Kidney epithelial cell (primary cell): ENCODE measurements around the gene TMEM114. TPM values are rescaled to one million over a fixed set of nuclear protein-coding genes. Genes with fewer than 3 reads are reported as not detected.

Experiments
- DNase-seq: peaks from one replicate; pipeline ENCODE4 v3.0.0-alpha.2; 2010; ENCODE audit warnings: low read depth
- H3K27me3 ChIP-seq: 2 replicates; pipeline ENCODE4 v1.6.0; 2011; ENCODE audit warnings: low read length; ENCODE audit not compliant: control insufficient read depth, insufficient read depth
- H3K36me3 ChIP-seq: 2 replicates; pipeline ENCODE4 v1.5.1; 2011; ENCODE audit warnings: low read length; ENCODE audit not compliant: control insufficient read depth, insufficient read depth
- H3K4me3 ChIP-seq: 2 replicates; pipeline ENCODE4 v1.5.1; 2011; ENCODE audit warnings: low read depth, mild to moderate bottlenecking, control low read depth, low read length
- total RNA-seq: library from RNA; depleted of rRNA; stranded (reverse); fragments of >200 nt; gene quantifications from 2 replicates; pipeline ENCODE4 v1.2.3, GENCODE V29; 2015
- TF ChIP-seq, protein P1 (sequence below): IDR thresholded peaks from 2 replicates; pipeline ENCODE4 v1.5.1; 2011; ENCODE audit warnings: mild to moderate bottlenecking, moderate library complexity, low read length, control low read depth, inconsistent platforms; ENCODE audit not compliant: insufficient read depth, poor library complexity, severe bottlenecking

Gene TMEM114
- total RNA-seq, 1 donor from 2014 or later: not detected

- H3K4me3 ChIP-seq: no peak overlapping the region
- H3K36me3 ChIP-seq: no peaks in the 10 kb centered on the region
- no peak for DNase-seq
- H3K27me3 ChIP-seq: peaks cover 2% of the 10 kb centered on the region
- TF ChIP-seq, protein P1, sequence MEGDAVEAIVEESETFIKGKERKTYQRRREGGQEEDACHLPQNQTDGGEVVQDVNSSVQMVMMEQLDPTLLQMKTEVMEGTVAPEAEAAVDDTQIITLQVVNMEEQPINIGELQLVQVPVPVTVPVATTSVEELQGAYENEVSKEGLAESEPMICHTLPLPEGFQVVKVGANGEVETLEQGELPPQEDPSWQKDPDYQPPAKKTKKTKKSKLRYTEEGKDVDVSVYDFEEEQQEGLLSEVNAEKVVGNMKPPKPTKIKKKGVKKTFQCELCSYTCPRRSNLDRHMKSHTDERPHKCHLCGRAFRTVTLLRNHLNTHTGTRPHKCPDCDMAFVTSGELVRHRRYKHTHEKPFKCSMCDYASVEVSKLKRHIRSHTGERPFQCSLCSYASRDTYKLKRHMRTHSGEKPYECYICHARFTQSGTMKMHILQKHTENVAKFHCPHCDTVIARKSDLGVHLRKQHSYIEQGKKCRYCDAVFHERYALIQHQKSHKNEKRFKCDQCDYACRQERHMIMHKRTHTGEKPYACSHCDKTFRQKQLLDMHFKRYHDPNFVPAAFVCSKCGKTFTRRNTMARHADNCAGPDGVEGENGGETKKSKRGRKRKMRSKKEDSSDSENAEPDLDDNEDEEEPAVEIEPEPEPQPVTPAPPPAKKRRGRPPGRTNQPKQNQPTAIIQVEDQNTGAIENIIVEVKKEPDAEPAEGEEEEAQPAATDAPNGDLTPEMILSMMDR: no peak
Measured at GRCh38 chr16:8605554-8605953, 15.2 kb upstream of the TMEM114 start.

GRCh38 chr16:8600144-8600775, 9.9 kb upstream of the TMEM114 start:
- TF ChIP-seq, protein P1: no peak
- DNase-seq: no peak
- no peaks in the 10 kb centered on the region for H3K27me3 ChIP-seq

GRCh38 chr16:8596581-8596980, 6.3 kb upstream of the TMEM114 start:
- no peak for DNase-seq
- TF ChIP-seq, protein P1: no peak
- peaks cover 2% of the 10 kb centered on the region for H3K27me3 ChIP-seq
- no peak overlapping the region for H3K4me3 ChIP-seq
- H3K36me3 ChIP-seq: no peaks in the 10 kb centered on the region

More at GRCh38 chr16:8600144-8600775, 9.9 kb upstream of the TMEM114 start:
- no peaks in the 10 kb centered on the region for H3K36me3 ChIP-seq
- H3K4me3 ChIP-seq: no peak overlapping the region

- H3K4me3 ChIP-seq: no peak overlapping the region
- H3K27me3 ChIP-seq: peaks cover 4% of the 10 kb centered on the region
- DNase-seq: no peak
- H3K36me3 ChIP-seq: no peaks in the 10 kb centered on the region
- TF ChIP-seq, protein P1: no peak
Measured at GRCh38 chr16:8595783-8596182, 5.5 kb upstream of the TMEM114 start.

- H3K27me3 ChIP-seq: peaks cover 19% of the 10 kb centered on the region
- H3K4me3 ChIP-seq: no peak overlapping the region
- no peaks in the 10 kb centered on the region for H3K36me3 ChIP-seq
- no peak for DNase-seq
- TF ChIP-seq, protein P1: no peak
Measured at GRCh38 chr16:8594149-8594666, 3.9 kb upstream of the TMEM114 start.

GRCh38 chr16:8591451-8591850, 1.1 kb upstream of the TMEM114 start:
- peaks cover 33% of the 10 kb centered on the region for H3K27me3 ChIP-seq
- no peak overlapping the region for H3K4me3 ChIP-seq
- TF ChIP-seq, protein P1: no peak
- H3K36me3 ChIP-seq: no peaks in the 10 kb centered on the region
- no peak for DNase-seq
